A549 (cell line): Measurements from ENCODE around the gene MEGF10. TPM values are rescaled to one million over a fixed set of nuclear protein-coding genes. Genes with fewer than 3 reads are reported as not detected.

Experiments
- ATAC-seq, 2 experiments: fragments of 200-7000 bp in 1 of 2; fragments of >200 bp in 1 of 2; cut with Nextera tagmentation in 1 of 2; cut with Tn5 transposase in 1 of 2; 3 replicates each; pipeline versions ENCODE4 v1.8.0 to v1.9.1; 2018 to 2020; ENCODE audit warnings: mild to moderate bottlenecking in 1 of 2, moderate library complexity in 1 of 2
- CTCF ChIA-PET: fragments of 300-600 bp; sonication (Branson Sonifier 250); formaldehyde crosslinking; extraction: SDS; loops from one replicate; lab custom pipeline; 2021; ENCODE audit warnings: antibody characterized with exemption, inconsistent platforms; lab: Yijun Ruan, JAX
- POLR2A ChIA-PET: fragments of 350-600 bp; formaldehyde crosslinking; extraction: SDS; loops from one replicate; lab custom pipeline; 2021; ENCODE audit warnings: antibody characterized with exemption, inconsistent platforms; lab: Yijun Ruan, JAX
- DNase-seq, 2 experiments: peaks; one replicate each; pipeline versions ENCODE4 v3.0.0 to v3.0.0-alpha.2; 2011 to 2016; ENCODE audit warnings: low read depth in 1 of 2, low spot score in 1 of 2
- FAIRE-seq: peaks from 2 replicates; lab custom pipeline; 2011; peaks lifted over from hg19 to GRCh38; lab: Jason Lieb, UNC
- H3K27ac ChIP-seq, 2 experiments: fragments of >200 bp; sonication (Bioruptor Twin); formaldehyde crosslinking; 3 replicates each; pipeline ENCODE4 v1.5.1; 2016 to 2017
- H3K4me1 ChIP-seq: fragments of >200 bp; sonication (Bioruptor Twin); formaldehyde crosslinking; 3 replicates; pipeline ENCODE4 v1.6.1; 2016
- H3K4me2 ChIP-seq: fragments of >200 bp; sonication (Bioruptor Twin); formaldehyde crosslinking; 3 replicates; pipeline ENCODE4 v1.6.1; 2016
- H3K4me3 ChIP-seq: fragments of >200 bp; sonication (Bioruptor Twin); formaldehyde crosslinking; 3 replicates; pipeline ENCODE4 v1.5.1; 2016
- H3K9me3 ChIP-seq: fragments of >200 bp; sonication (Bioruptor Twin); formaldehyde crosslinking; 3 replicates; pipeline ENCODE4 v1.6.1; 2016
- EHF ChIP-seq: fragments of 250-450 bp; sonication (Bioruptor Pico); IDR thresholded peaks from 2 replicates; pipeline ENCODE4 v1.5.0; 2020; ENCODE audit warnings: mild to moderate bottlenecking
- FOSB ChIP-seq: fragments of 250-450 bp; sonication (Bioruptor Pico); IDR thresholded peaks from 2 replicates; pipeline ENCODE4 v1.5.0; 2020; ENCODE audit warnings: mild to moderate bottlenecking, moderate library complexity
- FOSL2 ChIP-seq, 2 experiments: fragments of 450-650 bp in 1 of 2; fragments of >200 bp in 1 of 2; sonication (Bioruptor Twin) in 1 of 2; formaldehyde crosslinking; IDR thresholded peaks; 2 replicates each; pipeline versions ENCODE4 v1.5.0 to v1.6.1; 2016 to 2020; ENCODE audit warnings: mild to moderate bottlenecking in 1 of 2, moderate library complexity in 1 of 2
- GATA3 ChIP-seq: IDR thresholded peaks from 2 replicates; pipeline ENCODE4 v1.6.1; 2012; ENCODE audit warnings: borderline replicate concordance
- HEYL ChIP-seq: fragments of 250-450 bp; sonication (Bioruptor Pico); IDR thresholded peaks from 2 replicates; pipeline ENCODE4 v1.8.0; 2021; ENCODE audit warnings: mild to moderate bottlenecking, moderate library complexity
- JUNB ChIP-seq: fragments of >200 bp; sonication (Bioruptor Twin); formaldehyde crosslinking; IDR thresholded peaks from 2 replicates; pipeline ENCODE4 v1.6.1; 2016
- KDM1A ChIP-seq: fragments of 200-600 bp; sonication (generic); IDR thresholded peaks from 2 replicates; pipeline ENCODE4 v1.6.1; 2016; ENCODE audit warnings: low read depth, mild to moderate bottlenecking
- MAFK ChIP-seq: fragments of 450-650 bp; IDR thresholded peaks from 2 replicates; pipeline ENCODE4 v1.6.1; 2014; ENCODE audit not compliant: partially characterized antibody
- MAX ChIP-seq: IDR thresholded peaks from 2 replicates; pipeline ENCODE4 v1.6.1; 2012
- MAZ ChIP-seq: fragments of 150-350 bp; IDR thresholded peaks from 2 replicates; pipeline ENCODE4 v1.6.1; 2014; ENCODE audit warnings: antibody characterized with exemption, low read depth, low read length, borderline replicate concordance
- MYC ChIP-seq: IDR thresholded peaks from 2 replicates; pipeline ENCODE4 v1.6.1; 2012; ENCODE audit warnings: mild to moderate bottlenecking, inconsistent platforms, low read length, improper control_type of control experiment, borderline replicate concordance
- PHF8 ChIP-seq: fragments of 200-600 bp; sonication (generic); IDR thresholded peaks from 2 replicates; pipeline ENCODE4 v1.6.1; 2016; ENCODE audit warnings: low read depth, mild to moderate bottlenecking, antibody characterized with exemption, moderate library complexity, borderline replicate concordance
- RARB ChIP-seq: fragments of 250-450 bp; sonication (Bioruptor Pico); IDR thresholded peaks from 2 replicates; pipeline ENCODE4 v1.8.0; 2021; ENCODE audit warnings: mild to moderate bottlenecking, moderate library complexity
- REST ChIP-seq: fragments of 200-600 bp; sonication (generic); IDR thresholded peaks from 2 replicates; pipeline ENCODE4 v1.6.1; 2016; ENCODE audit warnings: antibody characterized with exemption, mild to moderate bottlenecking, moderate library complexity
- RFX5 ChIP-seq: fragments of 450-650 bp; IDR thresholded peaks from 2 replicates; pipeline ENCODE4 v1.7.1; 2014; ENCODE audit warnings: antibody characterized with exemption, mild to moderate bottlenecking, moderate library complexity
- RNF2 ChIP-seq: fragments of 200-600 bp; sonication (generic); IDR thresholded peaks from 2 replicates; pipeline ENCODE4 v1.6.1; 2016; ENCODE audit warnings: low read depth, mild to moderate bottlenecking, antibody characterized with exemption, moderate library complexity, borderline replicate concordance
- TP53 ChIP-seq: fragments of 250-450 bp; sonication (Bioruptor Pico); IDR thresholded peaks from 2 replicates; pipeline ENCODE4 v1.5.0; 2021; ENCODE audit warnings: mild to moderate bottlenecking, moderate library complexity
- ZC3H11A ChIP-seq: fragments of 450-650 bp; IDR thresholded peaks from 2 replicates; pipeline ENCODE4 v1.6.1; 2014; ENCODE audit warnings: antibody characterized with exemption, mild to moderate bottlenecking
- ZFP36 ChIP-seq: fragments of 450-650 bp; IDR thresholded peaks from 2 replicates; pipeline ENCODE4 v1.6.1; 2014; ENCODE audit warnings: borderline replicate concordance; ENCODE audit not compliant: partially characterized antibody
- ZNF302 ChIP-seq: fragments of 250-450 bp; sonication (Bioruptor Pico); IDR thresholded peaks from 2 replicates; pipeline ENCODE4 v1.9.0; 2021; ENCODE audit warnings: inconsistent platforms, mild to moderate bottlenecking, moderate library complexity
- WGBS: methylation state at CpG from one replicate; pipeline ENCODE4 v1.1.6; 2017; ENCODE audit errors: missing lambda C conversion rate; 5-methylcytosine and 5-hydroxymethylcytosine counted together
- polyA plus RNA-seq, 4 experiments: library from polyadenylated mRNA; depleted of rRNA in 3 of 4; stranded (reverse); fragments of >200 nt; fragmentation: RNase III in 1 of 4; extraction: RNeasy Plus Mini Kit Qiagen cat#74134 plus additional on column Dnase treatment in 1 of 4; gene quantifications; 2 replicates in 3 of 4; 3 replicates in 1 of 4; pipeline ENCODE4 v1.2.3, GENCODE V29; 2011 to 2017
- TF ChIP-seq, protein P1 (sequence below): fragments of 250-450 bp; sonication (Bioruptor Pico); IDR thresholded peaks from 2 replicates; pipeline ENCODE4 v1.5.0; 2021; ENCODE audit warnings: mild to moderate bottlenecking, moderate library complexity, borderline replicate concordance
- TF ChIP-seq, protein P2 (sequence below): IDR thresholded peaks from 2 replicates; pipeline ENCODE4 v1.6.1; 2012
- TF ChIP-seq, protein P3 (sequence below): fragments of 450-650 bp; IDR thresholded peaks from 2 replicates; pipeline ENCODE4 v1.6.1; 2014; ENCODE audit warnings: antibody characterized with exemption

MEGF10 gene
- polyA plus RNA-seq, 2 of the 4 experiments (the other 2 are of a cell fraction), result 0.01 TPM; not detected in 1

- ATAC-seq (no peak), FAIRE-seq (no peak), DNase-seq (no peak)
- TF ChIP-seq HEYL, result no peak
- TF ChIP-seq RFX5, result no peak
- no peak for TF ChIP-seq MAFK
- TF ChIP-seq RNF2, result no peak
- TF ChIP-seq REST, result no peak
- TF ChIP-seq EHF (CRISPR knock-in tag), result no peak
- TF ChIP-seq ZNF302 (CRISPR knock-in tag), result no peak
- no peak for TF ChIP-seq GATA3
- no peak for TF ChIP-seq ZFP36
- TF ChIP-seq, protein P1, sequence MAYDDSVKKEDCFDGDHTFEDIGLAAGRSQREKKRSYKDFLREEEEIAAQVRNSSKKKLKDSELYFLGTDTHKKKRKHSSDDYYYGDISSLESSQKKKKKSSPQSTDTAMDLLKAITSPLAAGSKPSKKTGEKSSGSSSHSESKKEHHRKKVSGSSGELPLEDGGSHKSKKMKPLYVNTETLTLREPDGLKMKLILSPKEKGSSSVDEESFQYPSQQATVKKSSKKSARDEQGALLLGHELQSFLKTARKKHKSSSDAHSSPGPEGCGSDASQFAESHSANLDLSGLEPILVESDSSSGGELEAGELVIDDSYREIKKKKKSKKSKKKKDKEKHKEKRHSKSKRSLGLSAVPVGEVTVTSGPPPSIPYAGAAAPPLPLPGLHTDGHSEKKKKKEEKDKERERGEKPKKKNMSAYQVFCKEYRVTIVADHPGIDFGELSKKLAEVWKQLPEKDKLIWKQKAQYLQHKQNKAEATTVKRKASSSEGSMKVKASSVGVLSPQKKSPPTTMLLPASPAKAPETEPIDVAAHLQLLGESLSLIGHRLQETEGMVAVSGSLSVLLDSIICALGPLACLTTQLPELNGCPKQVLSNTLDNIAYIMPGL (CRISPR knock-in tag), result no peak
- TF ChIP-seq, protein P2, sequence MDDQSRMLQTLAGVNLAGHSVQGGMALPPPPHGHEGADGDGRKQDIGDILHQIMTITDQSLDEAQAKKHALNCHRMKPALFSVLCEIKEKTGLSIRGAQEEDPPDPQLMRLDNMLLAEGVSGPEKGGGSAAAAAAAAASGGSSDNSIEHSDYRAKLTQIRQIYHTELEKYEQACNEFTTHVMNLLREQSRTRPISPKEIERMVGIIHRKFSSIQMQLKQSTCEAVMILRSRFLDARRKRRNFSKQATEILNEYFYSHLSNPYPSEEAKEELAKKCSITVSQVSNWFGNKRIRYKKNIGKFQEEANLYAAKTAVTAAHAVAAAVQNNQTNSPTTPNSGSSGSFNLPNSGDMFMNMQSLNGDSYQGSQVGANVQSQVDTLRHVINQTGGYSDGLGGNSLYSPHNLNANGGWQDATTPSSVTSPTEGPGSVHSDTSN, result no peak
- H3K27ac ChIP-seq, result no peak overlapping the region
- CTCF ChIA-PET, result no interaction called here
- no peak overlapping the region for H3K4me3 ChIP-seq
- POLR2A ChIA-PET, result no interaction called here
- no peaks in the 10 kb centered on the region for H3K4me1 ChIP-seq
- WGBS, result 24% methylated on average over 2 of the region's 2 CpGs
- H3K4me2 ChIP-seq, result no peak overlapping the region
- no peaks in the 10 kb centered on the region for H3K9me3 ChIP-seq
Observed at GRCh38 chr5:127358284-127358683, 67.7 kb downstream of the MEGF10 start.

- TF ChIP-seq JUNB (no peak), FOSB (CRISPR knock-in tag) (no peak), PHF8 (no peak), TP53 (CRISPR knock-in tag) (no peak), RARB (CRISPR knock-in tag) (no peak), KDM1A (no peak), MAX (no peak), ZNF302 (CRISPR knock-in tag) (no peak), MYC (no peak), EHF (CRISPR knock-in tag) (no peak), ZC3H11A (no peak), MAZ (no peak), FOSL2 (IDR thresholded peaks at IDR 0.05) (no peak), FOSL2 (CRISPR knock-in tag; IDR thresholded peaks at IDR 0.05) (no peak)
- TF ChIP-seq, protein P3, sequence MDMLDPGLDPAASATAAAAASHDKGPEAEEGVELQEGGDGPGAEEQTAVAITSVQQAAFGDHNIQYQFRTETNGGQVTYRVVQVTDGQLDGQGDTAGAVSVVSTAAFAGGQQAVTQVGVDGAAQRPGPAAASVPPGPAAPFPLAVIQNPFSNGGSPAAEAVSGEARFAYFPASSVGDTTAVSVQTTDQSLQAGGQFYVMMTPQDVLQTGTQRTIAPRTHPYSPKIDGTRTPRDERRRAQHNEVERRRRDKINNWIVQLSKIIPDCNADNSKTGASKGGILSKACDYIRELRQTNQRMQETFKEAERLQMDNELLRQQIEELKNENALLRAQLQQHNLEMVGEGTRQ, result no peak
- DNase-seq (no peak), FAIRE-seq (no peak), ATAC-seq (no peak)
- POLR2A ChIA-PET, result no interaction called here
- Histone ChIP-seq H3K27ac (no peak overlapping the region), H3K4me3 (no peak overlapping the region), H3K4me2 (no peak overlapping the region), H3K9me3 (no peaks in the 10 kb centered on the region), H3K4me1 (no peaks in the 10 kb centered on the region)
- 27% methylated on average over 1 of the region's 1 CpG for WGBS
- CTCF ChIA-PET, result interaction anchor here (0.6 kb wide), 1 partner anchor 259 kb away, joined by 3 read pairs; no protein-coding TSS in a partner anchor
Observed at GRCh38 chr5:127358740-127359139, 68.1 kb downstream of the MEGF10 start.
